HG03159 (cell line): Measurements from ENCODE around the gene PTPRE.

Source experiments
- ATAC-seq: cut with Tn5 transposase; IDR thresholded peaks from one replicate; pipeline ENCODE4 v1.9.1; 2021; ENCODE audit warnings: mild to moderate bottlenecking, moderate library complexity; ENCODE audit not compliant: unreplicated experiment

Gene PTPRE

GRCh38 chr10:128040096-128040495, 133.2 kb downstream of the PTPRE start:
- no peak for ATAC-seq

GRCh38 chr10:128040681-128041080, 133.8 kb downstream of the PTPRE start:
- no peak for ATAC-seq

- no peak for ATAC-seq
Measured at GRCh38 chr10:128042131-128042610, 135.3 kb downstream of the PTPRE start.

GRCh38 chr10:128043259-128044045, 136.5 kb downstream of the PTPRE start:
- ATAC-seq, result no peak

GRCh38 chr10:128044186-128044585, 137.3 kb downstream of the PTPRE start:
- ATAC-seq, result no peak

- ATAC-seq, result no peak
Measured at GRCh38 chr10:128044961-128045832, 138.3 kb downstream of the PTPRE start.

GRCh38 chr10:128045833-128046120, 138.9 kb downstream of the PTPRE start:
- no peak for ATAC-seq

- ATAC-seq, result no peak
Measured at GRCh38 chr10:128046156-128046952, 139.5 kb downstream of the PTPRE start.

GRCh38 chr10:128046953-128047290, 140.0 kb downstream of the PTPRE start:
- ATAC-seq, result no peak

- peak; percentile 99 for ATAC-seq
Measured at GRCh38 chr10:128047351-128047750, 140.4 kb downstream of the PTPRE start.

GRCh38 chr10:128047991-128048818, 141.3 kb downstream of the PTPRE start:
- ATAC-seq, result peak; percentile 30

- ATAC-seq, result no peak
Measured at GRCh38 chr10:128048819-128049210, 141.9 kb downstream of the PTPRE start.

GRCh38 chr10:128049226-128050120, 142.6 kb downstream of the PTPRE start:
- no peak for ATAC-seq

GRCh38 chr10:128050121-128050516, 143.2 kb downstream of the PTPRE start:
- no peak for ATAC-seq

GRCh38 chr10:128050936-128051335, 144.0 kb downstream of the PTPRE start:
- ATAC-seq, result no peak

GRCh38 chr10:128051548-128051947, 144.6 kb downstream of the PTPRE start:
- ATAC-seq, result no peak

GRCh38 chr10:128052696-128053095, 145.8 kb downstream of the PTPRE start:
- no peak for ATAC-seq

- no peak for ATAC-seq
Measured at GRCh38 chr10:128053356-128053755, 146.5 kb downstream of the PTPRE start.

- no peak for ATAC-seq
Measured at GRCh38 chr10:128054163-128054970, 147.5 kb downstream of the PTPRE start.
